Measurements from ENCODE around the gene GLMP. TPM values are rescaled to one million over a fixed set of nuclear protein-coding genes. Genes with fewer than 3 reads are reported as not detected.

The GLMP gene
- total RNA-seq, 4 donors from 2014 or later, result 31.9 to 53.0 (median 38.6) TPM

- Histone ChIP-seq H3K4me3 (no peak overlapping the region), H3K36me3 (peaks cover 20 to 99% of the 10 kb centered on the region in 2 donors), H3K27me3 (no peaks in the 10 kb centered on the region), H3K27ac (peak overlapping the region in 1 of 4 donors; percentile 2), H3K4me1 (no peaks in the 10 kb centered on the region), H3K9me3 (no peaks in the 10 kb centered on the region)
- 88% methylated on average over 4 of the region's 9 CpGs; no CpG with 5 or more reads in 1 of the 2 donors for WGBS, 2 donors (ENCODE audit: low coverage in 1 of 2)
- no peak for ATAC-seq
- TF ChIP-seq EP300 (IDR thresholded peaks at IDR 0.05), result no peak
- TF ChIP-seq POLR2AphosphoS5 (IDR thresholded peaks at IDR 0.05), result no peak
- TF ChIP-seq CTCF (IDR thresholded peaks at IDR 0.05), result no peak
- TF ChIP-seq POLR2A (IDR thresholded peaks at IDR 0.05), result no peak
These were observed 32.2 kb downstream of the GLMP start for GRCh38 chr1:156263288-156263655.

- no peaks in the 10 kb centered on the region for H3K4me1 ChIP-seq
- ATAC-seq, result no peak
- H3K36me3 ChIP-seq, result peaks cover 22 to 99% of the 10 kb centered on the region in 2 donors
- no peak overlapping the region for H3K4me3 ChIP-seq
- H3K27ac ChIP-seq, result peak overlapping the region in 1 of 4 donors; percentile 11
- no peak for TF ChIP-seq POLR2A (IDR thresholded peaks at IDR 0.05)
- no peak for TF ChIP-seq POLR2AphosphoS5 (IDR thresholded peaks at IDR 0.05)
- no peak for TF ChIP-seq CTCF (IDR thresholded peaks at IDR 0.05)
- TF ChIP-seq EP300 (IDR thresholded peaks at IDR 0.05), result no peak
- no peaks in the 10 kb centered on the region for H3K27me3 ChIP-seq
- WGBS, 2 donors (ENCODE audit: low coverage in 1 of 2), result 61 to 62% methylated on average over 7 of the region's 9 CpGs
- H3K9me3 ChIP-seq, result no peaks in the 10 kb centered on the region
These were observed 32.8 kb downstream of the GLMP start for GRCh38 chr1:156262461-156263287.

GRCh38 chr1:156260896-156261295, 34.6 kb downstream of the GLMP start:
- no peak overlapping the region for H3K27ac ChIP-seq
- H3K27me3 ChIP-seq, result no peaks in the 10 kb centered on the region
- H3K4me1 ChIP-seq, result no peaks in the 10 kb centered on the region
- no peak overlapping the region for H3K4me3 ChIP-seq
- ATAC-seq, result no peak
- TF ChIP-seq POLR2AphosphoS5 (IDR thresholded peaks at IDR 0.05) (no peak), EP300 (IDR thresholded peaks at IDR 0.05) (no peak), CTCF (IDR thresholded peaks at IDR 0.05) (no peak), POLR2A (IDR thresholded peaks at IDR 0.05) (no peak)
- 100% methylated on average over 1 of the region's 2 CpGs for WGBS, 2 donors (ENCODE audit: low coverage in 1 of 2)
- no peaks in the 10 kb centered on the region for H3K9me3 ChIP-seq
- peaks cover 17 to 99% of the 10 kb centered on the region in 2 donors for H3K36me3 ChIP-seq

- H3K27me3 ChIP-seq, result no peaks in the 10 kb centered on the region
- H3K9me3 ChIP-seq, result no peaks in the 10 kb centered on the region
- peaks cover 17 to 99% of the 10 kb centered on the region in 2 donors for H3K36me3 ChIP-seq
- TF ChIP-seq CTCF (IDR thresholded peaks at IDR 0.05) (no peak), POLR2AphosphoS5 (IDR thresholded peaks at IDR 0.05) (no peak), EP300 (IDR thresholded peaks at IDR 0.05) (no peak), POLR2A (IDR thresholded peaks at IDR 0.05) (no peak)
- ATAC-seq, result no peak
- WGBS, 2 donors (ENCODE audit: low coverage in 1 of 2), result 57 to 71% methylated on average over 2 of the region's 3 CpGs
- no peak overlapping the region for H3K27ac ChIP-seq
- no peaks in the 10 kb centered on the region for H3K4me1 ChIP-seq
- H3K4me3 ChIP-seq, result no peak overlapping the region
These were observed 35.7 kb downstream of the GLMP start for GRCh38 chr1:156259805-156260204.

- H3K9me3 ChIP-seq, result no peaks in the 10 kb centered on the region
- no peak for TF ChIP-seq CTCF (IDR thresholded peaks at IDR 0.05)
- TF ChIP-seq POLR2AphosphoS5 (IDR thresholded peaks at IDR 0.05), result no peak
- no peak for TF ChIP-seq POLR2A (IDR thresholded peaks at IDR 0.05)
- no peak for TF ChIP-seq EP300 (IDR thresholded peaks at IDR 0.05)
- ATAC-seq, result no peak
- no peak overlapping the region for H3K27ac ChIP-seq
- H3K4me1 ChIP-seq, result no peaks in the 10 kb centered on the region
- H3K27me3 ChIP-seq, result no peaks in the 10 kb centered on the region
- peaks cover 17 to 100% of the 10 kb centered on the region in 2 donors for H3K36me3 ChIP-seq
- H3K4me3 ChIP-seq, result no peak overlapping the region
- no CpG with 5 or more reads among the region's 8 CpGs for WGBS, 2 donors (ENCODE audit: low coverage in 1 of 2)
These were observed 36.6 kb downstream of the GLMP start for GRCh38 chr1:156258859-156259258.

Data from gastroesophageal sphincter (tissue), 4 donors.